HFFc6 (cell line): ENCODE results near the gene TMCC3. TPM values are rescaled to one million over a fixed set of nuclear protein-coding genes. Genes with fewer than 3 reads are reported as not detected.

ENCODE experiments used
- DNase-seq: peaks from one replicate; pipeline ENCODE4 v3.0.0-alpha.2; 2018
- H3K27ac Mint-ChIP-seq: 2 replicates; pipeline ENCODE4 v1.8.0; 2020; ENCODE audit warnings: mild to moderate bottlenecking, mixed read lengths
- H3K27me3 Mint-ChIP-seq: 2 replicates; pipeline ENCODE4 v1.8.0; 2021; ENCODE audit warnings: mild to moderate bottlenecking, moderate library complexity, mixed read lengths; ENCODE audit not compliant: insufficient read depth
- H3K36me3 Mint-ChIP-seq: 2 replicates; pipeline ENCODE4 v1.8.0; 2021; ENCODE audit warnings: low read depth, mixed read lengths
- H3K4me1 Mint-ChIP-seq: 2 replicates; pipeline ENCODE4 v1.8.0; 2020; ENCODE audit warnings: low read depth, mixed read lengths
- H3K4me3 Mint-ChIP-seq: 2 replicates; pipeline ENCODE4 v1.8.0; 2020; ENCODE audit warnings: mild to moderate bottlenecking, moderate library complexity, mixed read lengths
- H3K9me3 Mint-ChIP-seq: 2 replicates; pipeline ENCODE4 v1.8.0; 2020; ENCODE audit warnings: mild to moderate bottlenecking, mixed read lengths
- CTCF ChIP-seq: fragments of 200-600 bp; sonication (generic); IDR thresholded peaks from 2 replicates; pipeline ENCODE4 v1.5.0; 2021; ENCODE audit warnings: antibody characterized with exemption, mild to moderate bottlenecking
- total RNA-seq, 6 experiments: library from RNA; stranded (reverse); fragmentation: NEBNext Ultra II Directional; extraction: Animal tissue kit (Norgen Biotek cat#: 25700); gene quantifications; 2 replicates in 1 of 6; 3 replicates in 5 of 6; pipeline ENCODE4 v1.2.3, GENCODE V29; 2021

Gene TMCC3
- total RNA-seq, 6 experiments from 2014 or later, result not detected

DNA sequence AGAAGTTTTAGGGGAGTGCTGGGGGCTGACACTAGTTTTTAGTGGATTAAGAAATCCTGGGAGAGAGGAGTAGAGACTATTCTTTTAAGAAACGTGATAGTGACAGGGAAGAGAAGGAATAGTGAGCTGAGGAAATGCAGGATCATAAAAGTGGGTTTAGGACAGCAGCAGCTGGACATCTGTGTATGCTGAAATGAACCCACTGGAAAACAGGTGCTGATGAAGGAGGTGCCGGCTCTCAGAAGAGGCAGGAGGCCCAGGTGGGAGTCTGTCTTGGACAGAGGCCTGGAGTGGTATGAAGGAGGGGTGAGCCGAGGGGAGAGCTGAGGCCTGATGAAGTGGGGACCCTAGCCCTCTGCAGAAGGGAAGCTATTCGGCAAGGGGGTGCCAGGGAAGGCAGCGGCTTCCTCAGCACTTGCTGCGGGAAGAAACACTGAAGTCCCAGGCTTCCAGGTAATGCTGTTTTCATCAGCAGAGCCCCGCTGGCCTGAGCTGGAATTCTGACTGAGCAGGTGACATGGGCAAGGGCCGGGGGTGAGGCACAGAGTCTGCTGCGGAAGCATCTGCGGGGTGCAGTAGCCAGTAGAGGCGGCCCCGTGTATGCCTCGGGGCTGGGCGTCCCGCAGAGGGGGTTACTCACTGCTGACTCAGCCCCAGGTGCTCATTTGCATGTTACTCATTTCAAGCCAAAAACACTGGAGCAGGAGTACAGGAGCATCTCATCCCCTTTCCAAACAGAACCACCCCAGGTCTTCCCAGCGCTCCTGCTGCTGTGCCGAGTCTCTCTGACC lies 89.7 kb downstream of the TMCC3 start:
- H3K4me3 Mint-ChIP-seq, result no peak overlapping the region
- H3K27ac Mint-ChIP-seq, result no peak overlapping the region
- no peaks in the 10 kb centered on the region for H3K9me3 Mint-ChIP-seq
- peaks cover 4% of the 10 kb centered on the region; the same call in 1 of the 2 replicates for H3K4me1 Mint-ChIP-seq
- no peaks in the 10 kb centered on the region for H3K36me3 Mint-ChIP-seq
- TF ChIP-seq CTCF, result no peak
- peaks cover 16% of the 10 kb centered on the region for H3K27me3 Mint-ChIP-seq
- DNase-seq, result no peak

GRCh38 chr12:94558612-94559011 lies 91.7 kb downstream of the TMCC3 start:
- Mint-ChIP-seq H3K4me3 (no peak overlapping the region), H3K9me3 (no peaks in the 10 kb centered on the region), H3K27ac (no peak overlapping the region), H3K36me3 (no peaks in the 10 kb centered on the region), H3K4me1 (peaks cover 4% of the 10 kb centered on the region; the same call in 1 of the 2 replicates), H3K27me3 (peaks cover 12% of the 10 kb centered on the region)
- no peak for TF ChIP-seq CTCF
- no peak for DNase-seq

DNA sequence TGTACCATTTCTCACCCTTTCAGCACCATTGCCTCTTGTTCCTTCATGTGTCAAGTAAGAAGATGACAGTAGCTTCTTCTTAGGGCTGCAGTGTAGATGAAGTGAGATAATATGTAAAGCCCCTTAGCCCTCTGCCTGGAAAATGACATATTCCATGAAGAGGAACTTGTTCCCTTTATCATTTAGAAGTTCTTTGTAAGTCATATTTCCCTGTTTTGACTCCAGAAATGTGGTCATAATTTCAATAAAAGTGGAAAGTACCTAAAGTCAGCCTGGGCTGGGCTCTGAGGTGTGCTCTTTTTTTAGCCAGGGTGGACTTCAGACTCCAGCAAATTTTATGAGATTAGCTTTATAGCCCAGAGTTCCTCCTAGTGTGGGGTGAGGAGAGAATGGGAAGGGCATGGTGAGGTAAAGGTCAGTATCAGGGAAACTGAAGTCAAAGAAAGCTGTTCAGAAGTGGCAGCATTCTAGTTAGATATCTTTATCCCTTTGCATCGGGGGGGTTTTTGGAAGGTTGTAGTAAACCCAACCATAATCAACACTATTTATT lies 92.5 kb downstream of the TMCC3 start:
- H3K27me3 Mint-ChIP-seq, result peaks cover 8% of the 10 kb centered on the region
- H3K4me3 Mint-ChIP-seq, result no peak overlapping the region
- H3K9me3 Mint-ChIP-seq, result no peaks in the 10 kb centered on the region
- no peak for DNase-seq
- TF ChIP-seq CTCF, result no peak
- H3K36me3 Mint-ChIP-seq, result no peaks in the 10 kb centered on the region
- H3K4me1 Mint-ChIP-seq, result peaks cover 10% of the 10 kb centered on the region
- no peak overlapping the region for H3K27ac Mint-ChIP-seq

DNA sequence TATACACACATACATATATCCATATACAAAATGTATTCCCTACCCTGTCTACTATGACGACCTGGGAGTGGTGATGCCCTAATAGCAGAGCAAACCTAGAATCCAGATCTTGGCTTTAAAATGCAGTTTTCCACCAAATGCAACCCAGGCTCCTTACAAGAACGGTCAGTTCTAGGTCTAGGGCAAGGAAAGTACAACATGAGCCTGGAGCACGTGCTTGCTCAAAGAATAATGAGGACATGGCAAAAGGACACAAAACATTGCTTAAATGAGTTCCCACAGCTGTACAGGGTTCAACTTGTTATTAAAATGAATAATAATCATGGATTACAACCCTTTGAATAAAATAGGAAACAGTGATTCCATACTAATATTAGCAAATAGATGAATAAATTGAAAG lies 94.7 kb downstream of the TMCC3 start:
- H3K27me3 Mint-ChIP-seq, result peaks cover 10% of the 10 kb centered on the region
- no peak overlapping the region for H3K27ac Mint-ChIP-seq
- peaks cover 7% of the 10 kb centered on the region for H3K4me1 Mint-ChIP-seq
- TF ChIP-seq CTCF, result no peak
- no peaks in the 10 kb centered on the region for H3K36me3 Mint-ChIP-seq
- H3K9me3 Mint-ChIP-seq, result no peaks in the 10 kb centered on the region
- no peak overlapping the region for H3K4me3 Mint-ChIP-seq
- DNase-seq, result no peak

DNA sequence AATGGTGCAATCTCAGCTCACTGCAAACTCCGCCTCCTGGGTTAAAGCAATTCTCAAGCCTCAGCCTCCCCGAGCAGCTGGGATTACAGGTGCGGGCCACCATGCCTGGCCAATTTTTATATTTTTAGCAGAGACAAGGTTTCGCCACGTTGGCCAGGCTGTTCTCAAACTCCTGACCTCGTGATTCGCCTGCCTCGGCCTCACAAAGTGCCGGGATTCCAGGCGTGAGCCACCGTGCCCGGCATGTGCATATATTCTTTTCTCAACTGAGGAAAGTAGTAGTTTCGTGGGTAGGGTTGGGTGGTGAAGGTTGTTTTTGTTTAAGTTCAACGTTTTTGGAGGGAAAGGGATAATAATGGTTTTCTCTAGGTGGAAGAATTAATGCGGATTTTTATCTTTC lies 96.5 kb downstream of the TMCC3 start:
- H3K36me3 Mint-ChIP-seq, result no peaks in the 10 kb centered on the region
- H3K27ac Mint-ChIP-seq, result no peak overlapping the region
- no peak overlapping the region for H3K4me3 Mint-ChIP-seq
- peaks cover 7% of the 10 kb centered on the region for H3K4me1 Mint-ChIP-seq
- no peak for TF ChIP-seq CTCF
- DNase-seq, result no peak
- peaks cover 6% of the 10 kb centered on the region for H3K27me3 Mint-ChIP-seq
- no peaks in the 10 kb centered on the region for H3K9me3 Mint-ChIP-seq
